ENCODE results near the gene YY1.
A peak's percentile ranks its signal among the peaks of the same experiment; 100 is the strongest.
"Not testable (repeated sequence)": the region's sequence is repeated elsewhere in the genome, so short reads cannot be mapped to it uniquely, and the experiment has no call there.

YY1 gene

GRCh38 chr14:100294213-100294962, 55.4 kb downstream of the YY1 start:
- DNase-seq (ENCODE audit: extremely low read depth in 1 of 2, low read depth in 1 of 2) = no peak

- DNase-seq (ENCODE audit: extremely low read depth in 1 of 2, low read depth in 1 of 2) = no peak
Measured at GRCh38 chr14:100294963-100295330, 56.0 kb downstream of the YY1 start.

- no peak for DNase-seq (ENCODE audit: extremely low read depth in 1 of 2, low read depth in 1 of 2)
Measured at GRCh38 chr14:100295376-100296105, 56.6 kb downstream of the YY1 start.

GRCh38 chr14:100296106-100296651, 57.2 kb downstream of the YY1 start:
- DNase-seq (ENCODE audit: extremely low read depth in 1 of 2, low read depth in 1 of 2) = no peak

GRCh38 chr14:100296729-100297128, 57.8 kb downstream of the YY1 start:
- DNase-seq (ENCODE audit: extremely low read depth in 1 of 2, low read depth in 1 of 2) = not testable (repeated sequence)

GRCh38 chr14:100297320-100298300, 58.7 kb downstream of the YY1 start:
- DNase-seq (ENCODE audit: extremely low read depth in 1 of 2, low read depth in 1 of 2) = no peak

GRCh38 chr14:100298551-100299237, 59.8 kb downstream of the YY1 start:
- DNase-seq (ENCODE audit: extremely low read depth in 1 of 2, low read depth in 1 of 2) = no peak

GRCh38 chr14:100299238-100299560, 60.3 kb downstream of the YY1 start:
- no peak for DNase-seq (ENCODE audit: extremely low read depth in 1 of 2, low read depth in 1 of 2)

- DNase-seq (ENCODE audit: extremely low read depth in 1 of 2, low read depth in 1 of 2) = no peak
Measured at GRCh38 chr14:100302616-100303015, 63.7 kb downstream of the YY1 start.

GRCh38 chr14:100303179-100303578, 64.2 kb downstream of the YY1 start:
- no peak for DNase-seq (ENCODE audit: extremely low read depth in 1 of 2, low read depth in 1 of 2)

- DNase-seq (ENCODE audit: extremely low read depth in 1 of 2, low read depth in 1 of 2) = no peak
Measured at GRCh38 chr14:100303925-100304324, 65.0 kb downstream of the YY1 start.

GRCh38 chr14:100304825-100305323, 65.9 kb downstream of the YY1 start:
- no peak for DNase-seq (ENCODE audit: extremely low read depth in 1 of 2, low read depth in 1 of 2)

GRCh38 chr14:100305324-100306100, 66.6 kb downstream of the YY1 start:
- peak; percentile 40 for DNase-seq (ENCODE audit: extremely low read depth in 1 of 2, low read depth in 1 of 2)

- DNase-seq (ENCODE audit: extremely low read depth in 1 of 2, low read depth in 1 of 2) = peak in 1 of 2 donors; percentile 67
Measured at GRCh38 chr14:100306101-100306997, 67.4 kb downstream of the YY1 start, which contains the start of gene SLC25A29. Gene SLC25A29, minus strand, starts transcription at chr14:100306444. Its CDS starts 212 bp downstream, at chr14:100306232.

GRCh38 chr14:100306998-100307765, 68.2 kb downstream of the YY1 start:
- no peak for DNase-seq (ENCODE audit: extremely low read depth in 1 of 2, low read depth in 1 of 2)

GRCh38 chr14:100307766-100308426, 69.0 kb downstream of the YY1 start:
- no peak for DNase-seq (ENCODE audit: extremely low read depth in 1 of 2, low read depth in 1 of 2)

GRCh38 chr14:100308427-100308792, 69.5 kb downstream of the YY1 start:
- not testable (repeated sequence) for DNase-seq (ENCODE audit: extremely low read depth in 1 of 2, low read depth in 1 of 2)

Measured in activated CD8-positive, alpha-beta memory T cell treated with anti-CD3 and anti-CD28 coated beads for 1 hour (primary cell).